Measurements from ENCODE around the gene PIM1. TPM values are rescaled to one million over a fixed set of nuclear protein-coding genes. Genes with fewer than 3 reads are reported as not detected.
"Not testable (repeated sequence)": the region's sequence is repeated elsewhere in the genome, so short reads cannot be mapped to it uniquely, and the experiment has no call there.

Gene PIM1
- total RNA-seq = 22.8 TPM

GRCh38 chr6:37169496-37170272, at the start of gene PIM1:
PIM1 (plus strand) TSS chr6:37170152; CDS start chr6:37170576, 424 bp downstream.
- DNase-seq = peak; percentile 99

DNA sequence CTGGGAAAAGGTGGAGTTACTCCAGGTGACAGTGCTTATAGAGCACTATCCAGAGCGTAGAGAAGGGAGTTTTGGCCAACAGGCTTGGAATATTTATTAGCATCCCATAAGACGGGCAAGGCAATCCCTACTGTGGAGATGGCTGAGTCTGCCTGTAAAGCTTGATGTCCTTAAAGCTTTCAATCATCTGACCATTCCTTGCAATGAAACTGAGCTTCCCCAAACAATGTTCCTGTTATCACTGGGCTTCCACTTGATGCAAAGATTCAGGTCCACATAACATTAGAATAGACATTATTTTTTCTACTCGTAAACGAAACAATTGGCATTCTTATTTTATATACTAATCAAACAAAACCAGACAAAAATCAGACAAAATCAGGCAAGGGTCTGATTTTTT, 48.4 kb upstream of the PIM1 start:
- DNase-seq = no peak

GRCh38 chr6:37122861-37123260, 47.1 kb upstream of the PIM1 start:
- no peak for DNase-seq

DNA sequence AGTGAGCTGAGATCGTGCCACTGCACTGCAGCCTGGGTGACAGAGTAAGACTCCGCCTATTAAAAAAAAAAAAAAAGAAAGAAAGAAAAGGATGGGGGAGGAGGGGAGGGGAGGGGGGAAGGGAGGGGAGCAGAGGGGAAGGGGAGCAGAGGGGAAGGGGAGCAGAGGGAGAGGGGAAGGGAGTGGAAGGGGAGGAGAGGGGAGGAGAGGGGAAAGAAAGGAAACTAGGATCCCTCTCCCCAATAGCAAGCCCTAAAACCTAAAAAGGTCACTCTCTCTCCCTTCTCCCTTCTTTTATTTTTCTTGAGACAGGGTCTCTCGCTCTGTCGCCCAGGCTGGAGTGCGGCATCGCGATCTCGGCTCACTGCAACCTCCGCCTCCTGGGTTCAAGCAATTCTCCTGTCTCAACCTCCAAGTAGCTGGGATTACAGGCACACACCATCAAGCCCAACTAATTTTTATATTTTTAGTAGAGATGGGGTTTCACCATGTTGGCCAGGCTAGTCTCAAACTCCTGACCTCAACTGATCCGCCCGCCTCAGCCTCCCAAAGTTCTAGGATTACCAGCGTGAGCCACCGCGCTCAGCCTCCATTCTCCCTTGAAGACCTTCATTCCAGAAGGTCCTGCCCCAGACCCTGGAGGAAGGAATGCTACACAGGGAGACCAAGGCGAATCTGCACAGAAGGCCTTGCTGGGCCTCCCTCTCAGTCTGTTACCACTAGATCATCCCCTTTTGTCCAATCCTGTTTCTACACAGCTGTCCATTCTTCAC, 45.8 kb upstream of the PIM1 start:
- DNase-seq = no peak

DNA sequence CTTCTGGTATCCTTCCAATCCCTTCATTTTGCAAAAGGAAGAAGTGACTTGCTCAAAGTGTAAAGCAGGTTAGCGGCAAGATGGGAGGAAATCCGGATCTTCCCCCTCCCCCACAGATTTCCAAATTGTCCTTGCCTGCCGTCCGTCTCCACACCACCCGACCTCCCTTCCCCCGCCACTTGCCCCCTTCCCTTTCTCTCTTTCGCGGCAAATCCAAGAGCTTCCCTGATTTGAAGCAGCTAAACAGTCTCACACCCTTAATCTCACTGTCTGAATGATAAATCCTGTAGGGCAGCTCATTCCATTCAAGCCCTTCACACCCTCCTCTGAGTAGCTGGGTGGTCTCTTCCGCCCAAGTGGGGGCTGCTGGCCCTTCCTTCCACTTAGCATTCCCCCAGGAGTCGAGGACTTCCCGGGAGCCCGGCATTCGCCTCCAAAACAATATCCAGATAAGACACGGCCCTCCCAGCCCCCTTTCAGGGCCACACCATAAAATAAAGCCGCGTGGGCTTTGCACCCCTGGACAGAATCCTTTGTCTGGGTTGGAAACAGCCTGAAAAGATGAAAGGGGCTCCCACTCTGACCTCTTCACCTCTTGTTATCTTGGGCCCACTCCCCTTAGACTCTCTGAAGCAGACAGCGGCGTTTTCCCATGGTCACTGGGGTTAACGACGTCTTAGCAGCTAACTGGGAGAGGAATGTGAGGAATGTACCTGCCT, 44.0 kb upstream of the PIM1 start:
- DNase-seq = no peak

DNA sequence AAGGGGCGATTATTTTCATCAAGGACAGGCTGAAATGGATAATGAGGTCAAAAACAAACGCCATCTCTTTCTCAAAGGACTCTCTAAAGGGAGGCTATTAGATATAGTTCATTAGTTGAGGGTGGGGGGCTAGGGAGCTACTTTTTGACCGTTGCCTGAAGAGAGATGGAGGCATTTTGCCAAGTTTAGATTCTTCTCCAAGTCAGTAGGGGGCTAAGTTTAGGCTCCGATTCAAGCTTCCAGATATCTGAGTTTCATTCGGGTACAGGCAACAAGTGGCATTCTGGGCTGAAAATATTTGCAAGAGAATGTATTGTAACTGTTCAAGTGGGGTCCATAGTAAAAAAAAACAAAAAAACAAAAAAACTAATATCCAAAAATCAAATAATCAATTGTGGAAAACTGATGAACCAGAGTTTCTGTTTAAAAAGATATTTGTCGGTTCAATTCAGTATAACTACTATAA, 43.4 kb upstream of the PIM1 start:
- DNase-seq = no peak

GRCh38 chr6:37126961-37127616, 42.9 kb upstream of the PIM1 start:
- DNase-seq = no peak

GRCh38 chr6:37127961-37128862, 41.7 kb upstream of the PIM1 start:
- DNase-seq = no peak

GRCh38 chr6:37128863-37129443, 41.0 kb upstream of the PIM1 start:
- not testable (repeated sequence) for DNase-seq

DNA sequence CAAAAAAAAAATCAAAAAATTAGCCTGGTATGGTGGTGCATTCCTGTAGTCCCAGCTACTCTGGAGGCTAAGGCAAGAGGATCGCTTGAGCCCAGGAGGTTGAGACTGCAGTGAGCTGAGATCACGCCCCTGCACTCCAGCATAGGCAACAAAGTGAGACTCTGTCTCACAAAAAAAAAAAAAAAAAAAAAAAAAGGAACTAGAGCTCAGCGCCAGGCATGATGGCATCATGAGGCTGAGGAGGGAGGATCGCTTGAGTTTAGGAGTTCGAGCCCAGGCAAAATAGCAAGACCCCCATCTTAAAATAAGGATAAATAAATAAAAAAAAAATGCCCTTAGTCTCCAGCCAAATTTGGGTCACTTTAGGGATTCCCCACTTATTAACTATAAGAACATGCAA, 40.4 kb upstream of the PIM1 start:
- no peak for DNase-seq

- no peak for DNase-seq
These were observed 39.2 kb upstream of the PIM1 start for GRCh38 chr6:37130704-37131103.

GRCh38 chr6:37131104-37131959, 38.6 kb upstream of the PIM1 start:
- no peak for DNase-seq

GRCh38 chr6:37131960-37132253, 38.0 kb upstream of the PIM1 start:
- no peak for DNase-seq

- DNase-seq = no peak
These were observed 35.9 kb upstream of the PIM1 start for GRCh38 chr6:37134036-37134395.

GRCh38 chr6:37134396-37135191, 35.4 kb upstream of the PIM1 start:
- no peak for DNase-seq

DNA sequence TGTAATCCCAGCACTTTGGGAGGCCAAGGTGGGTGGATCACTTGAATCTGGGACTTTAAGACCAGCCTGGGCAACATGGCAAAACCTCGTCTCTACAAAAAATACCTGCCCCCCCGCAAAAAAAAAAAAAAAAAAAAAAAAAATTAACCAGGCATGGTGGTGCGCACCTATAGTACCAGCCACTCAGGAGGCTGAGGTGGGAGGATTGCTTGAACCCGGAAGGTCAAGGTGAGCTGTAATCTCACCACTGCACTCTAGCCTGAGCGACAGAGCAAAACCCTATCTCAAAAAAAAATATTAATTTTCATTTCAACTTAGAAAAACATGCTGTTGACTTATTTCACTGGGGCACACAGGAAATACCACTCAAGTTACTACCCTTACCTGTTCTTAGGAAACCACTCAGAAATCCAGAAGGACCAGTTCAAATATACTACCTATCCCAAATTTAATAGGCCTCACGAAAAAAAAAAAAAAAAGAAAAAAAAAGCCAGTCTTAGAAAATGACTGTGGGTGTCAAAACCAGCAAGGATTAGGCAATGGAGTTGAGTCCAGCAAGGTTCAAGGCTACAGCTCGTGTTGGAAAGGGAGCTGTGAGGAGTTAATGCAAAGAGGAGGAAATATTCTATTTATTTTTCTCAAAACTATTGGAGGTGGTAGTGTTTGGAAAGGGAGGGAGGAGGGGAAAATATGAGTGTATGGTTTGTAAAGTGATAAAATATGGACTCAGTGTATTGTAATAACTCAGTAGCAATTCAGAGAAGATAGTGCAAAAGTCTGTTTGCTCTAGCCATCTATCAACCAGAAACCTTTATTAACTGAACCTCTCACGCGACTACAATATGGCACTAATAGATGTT, 33.9 kb upstream of the PIM1 start:
- DNase-seq = no peak

- no peak for DNase-seq
These were observed 33.1 kb upstream of the PIM1 start for GRCh38 chr6:37136821-37137200.

All from occipital lobe (tissue), 2 donors.